Neural crest cell (in vitro differentiated cells): ENCODE data around the gene TRPM4. TPM values are rescaled to one million over a fixed set of nuclear protein-coding genes. Genes with fewer than 3 reads are reported as not detected.
"Not testable (repeated sequence)": the region's sequence is repeated elsewhere in the genome, so short reads cannot be mapped to it uniquely, and the experiment has no call there.

Source experiments
- DNase-seq: peaks from one replicate; pipeline ENCODE4 v3.0.0; 2021; ENCODE audit warnings: low read depth, mixed read lengths, low spot score
- H3K27ac Mint-ChIP-seq: one replicate; pipeline ENCODE4 v1.8.0; 2021; ENCODE audit warnings: mild to moderate bottlenecking, mixed read lengths; ENCODE audit not compliant: unreplicated experiment
- H3K27me3 Mint-ChIP-seq: 2 replicates; pipeline ENCODE4 v1.8.0; 2021; ENCODE audit warnings: low read depth, mild to moderate bottlenecking, mixed read lengths
- H3K36me3 Mint-ChIP-seq: 2 replicates; pipeline ENCODE4 v1.8.0; 2021; ENCODE audit warnings: low read depth, mild to moderate bottlenecking, mixed read lengths
- H3K4me1 Mint-ChIP-seq: 2 replicates; pipeline ENCODE4 v1.8.0; 2021; ENCODE audit warnings: mixed read lengths
- H3K4me3 Mint-ChIP-seq: one replicate; pipeline ENCODE4 v1.8.0; 2021; ENCODE audit warnings: mild to moderate bottlenecking, mixed read lengths
- H3K9me3 Mint-ChIP-seq: 2 replicates; pipeline ENCODE4 v1.8.0; 2021; ENCODE audit warnings: mixed read lengths
- total RNA-seq: library from RNA; stranded (reverse); gene quantifications from 2 replicates; pipeline ENCODE4 v1.2.1, GENCODE V29; 2021
- TF ChIP-seq, protein P1 (sequence below): fragments of 200-600 bp; sonication (generic); conservative IDR thresholded peaks from 2 replicates; pipeline ENCODE4 v1.5.0; 2021; ENCODE audit warnings: antibody characterized with exemption, mild to moderate bottlenecking

TRPM4 gene
- total RNA-seq, 1 donor from 2014 or later, result 8.1 TPM

- Mint-ChIP-seq H3K36me3 (no peaks in the 10 kb centered on the region), H3K4me1 (no peaks in the 10 kb centered on the region), H3K4me3 (no peak overlapping the region), H3K27me3 (peaks cover 10% of the 10 kb centered on the region), H3K27ac (no peak overlapping the region), H3K9me3 (no peaks in the 10 kb centered on the region)
- DNase-seq, result no peak
- TF ChIP-seq, protein P1, sequence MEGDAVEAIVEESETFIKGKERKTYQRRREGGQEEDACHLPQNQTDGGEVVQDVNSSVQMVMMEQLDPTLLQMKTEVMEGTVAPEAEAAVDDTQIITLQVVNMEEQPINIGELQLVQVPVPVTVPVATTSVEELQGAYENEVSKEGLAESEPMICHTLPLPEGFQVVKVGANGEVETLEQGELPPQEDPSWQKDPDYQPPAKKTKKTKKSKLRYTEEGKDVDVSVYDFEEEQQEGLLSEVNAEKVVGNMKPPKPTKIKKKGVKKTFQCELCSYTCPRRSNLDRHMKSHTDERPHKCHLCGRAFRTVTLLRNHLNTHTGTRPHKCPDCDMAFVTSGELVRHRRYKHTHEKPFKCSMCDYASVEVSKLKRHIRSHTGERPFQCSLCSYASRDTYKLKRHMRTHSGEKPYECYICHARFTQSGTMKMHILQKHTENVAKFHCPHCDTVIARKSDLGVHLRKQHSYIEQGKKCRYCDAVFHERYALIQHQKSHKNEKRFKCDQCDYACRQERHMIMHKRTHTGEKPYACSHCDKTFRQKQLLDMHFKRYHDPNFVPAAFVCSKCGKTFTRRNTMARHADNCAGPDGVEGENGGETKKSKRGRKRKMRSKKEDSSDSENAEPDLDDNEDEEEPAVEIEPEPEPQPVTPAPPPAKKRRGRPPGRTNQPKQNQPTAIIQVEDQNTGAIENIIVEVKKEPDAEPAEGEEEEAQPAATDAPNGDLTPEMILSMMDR, result no peak
Observed at GRCh38 chr19:49216071-49216470, 58.5 kb downstream of the TRPM4 start.

- H3K4me3 Mint-ChIP-seq, result no peak overlapping the region
- no peaks in the 10 kb centered on the region for H3K4me1 Mint-ChIP-seq
- no peak overlapping the region for H3K27ac Mint-ChIP-seq
- no peaks in the 10 kb centered on the region for H3K36me3 Mint-ChIP-seq
- peaks cover 10% of the 10 kb centered on the region for H3K27me3 Mint-ChIP-seq
- H3K9me3 Mint-ChIP-seq, result no peaks in the 10 kb centered on the region
- TF ChIP-seq, protein P1, result no peak
- DNase-seq, result no peak
Observed at GRCh38 chr19:49217382-49217781, 59.8 kb downstream of the TRPM4 start.

GRCh38 chr19:49222011-49222410 is 64.4 kb downstream of the TRPM4 start:
- H3K27ac Mint-ChIP-seq, result no peak overlapping the region
- H3K4me3 Mint-ChIP-seq, result no peak overlapping the region
- no peaks in the 10 kb centered on the region for H3K36me3 Mint-ChIP-seq
- DNase-seq, result no peak
- H3K4me1 Mint-ChIP-seq, result peaks cover 5% of the 10 kb centered on the region
- H3K9me3 Mint-ChIP-seq, result no peaks in the 10 kb centered on the region
- peaks cover 10% of the 10 kb centered on the region for H3K27me3 Mint-ChIP-seq
- TF ChIP-seq, protein P1, result no peak

GRCh38 chr19:49222528-49222927 is 64.9 kb downstream of the TRPM4 start:
- Mint-ChIP-seq H3K9me3 (no peaks in the 10 kb centered on the region), H3K4me1 (peaks cover 5% of the 10 kb centered on the region), H3K4me3 (no peak overlapping the region), H3K27me3 (peaks cover 9% of the 10 kb centered on the region), H3K27ac (no peak overlapping the region), H3K36me3 (no peaks in the 10 kb centered on the region)
- TF ChIP-seq, protein P1, result no peak
- no peak for DNase-seq

DNA sequence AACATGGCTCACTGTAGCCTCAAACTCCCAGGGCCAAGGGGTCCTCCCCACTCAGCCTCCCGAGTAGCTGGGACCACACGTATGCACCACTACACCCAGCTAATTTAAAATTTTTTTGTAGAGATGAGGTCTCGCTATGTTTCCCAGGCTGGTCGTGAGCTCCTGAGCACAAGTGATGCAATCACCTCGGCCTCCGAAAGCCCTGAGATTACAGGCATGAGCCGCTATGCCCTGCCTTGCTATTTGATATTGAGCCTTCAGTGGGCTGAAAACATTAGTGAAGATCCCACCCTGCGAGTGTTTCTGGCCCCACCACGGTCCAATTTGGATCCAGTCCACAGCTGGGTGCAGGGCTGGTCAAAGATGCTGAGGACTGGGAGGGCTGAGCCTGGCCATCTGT is 65.9 kb downstream of the TRPM4 start:
- no peak overlapping the region for H3K4me3 Mint-ChIP-seq
- H3K9me3 Mint-ChIP-seq, result no peaks in the 10 kb centered on the region
- peaks cover 7% of the 10 kb centered on the region for H3K27me3 Mint-ChIP-seq
- no peaks in the 10 kb centered on the region for H3K36me3 Mint-ChIP-seq
- peaks cover 5% of the 10 kb centered on the region for H3K4me1 Mint-ChIP-seq
- no peak for DNase-seq
- TF ChIP-seq, protein P1, result no peak
- H3K27ac Mint-ChIP-seq, result no peak overlapping the region

GRCh38 chr19:49224441-49224840 is 66.8 kb downstream of the TRPM4 start:
- not testable (repeated sequence) for H3K4me1 Mint-ChIP-seq, H3K36me3 Mint-ChIP-seq, H3K9me3 Mint-ChIP-seq, H3K27ac Mint-ChIP-seq, H3K27me3 Mint-ChIP-seq, DNase-seq, H3K4me3 Mint-ChIP-seq
